Stomach smooth muscle (tissue), 2 donors: ENCODE results near the gene PPP1R2.
"Not testable (repeated sequence)": the region's sequence is repeated elsewhere in the genome, so short reads cannot be mapped to it uniquely, and the experiment has no call there.

Experiments used
- H3K27ac ChIP-seq: one replicate; pipeline ENCODE4 v1.7.0; 2013; ENCODE audit warnings: mild to moderate bottlenecking, low read length, inconsistent platforms
- H3K27me3 ChIP-seq, 2 donors: one replicate each; pipeline ENCODE4 v1.7.0; 2013; ENCODE audit warnings: low read length in 2 of 2; ENCODE audit not compliant: insufficient read depth in 2 of 2, control insufficient read depth in 1 of 2
- H3K36me3 ChIP-seq, 2 donors: one replicate each; pipeline ENCODE4 v1.7.0; 2013; ENCODE audit warnings: low read length in 2 of 2; ENCODE audit not compliant: control insufficient read depth in 2 of 2, insufficient read depth in 2 of 2
- H3K4me1 ChIP-seq: one replicate; pipeline ENCODE4 v1.7.0; 2013; ENCODE audit warnings: low read length; ENCODE audit not compliant: control insufficient read depth, insufficient read depth
- H3K4me3 ChIP-seq, 2 donors: one replicate each; pipeline ENCODE4 v1.7.0; 2013; ENCODE audit warnings: low read length in 2 of 2
- H3K9ac ChIP-seq, 2 donors: one replicate each; pipeline ENCODE4 v1.7.0; 2013; ENCODE audit warnings: low read length in 2 of 2, mild to moderate bottlenecking in 1 of 2
- H3K9me3 ChIP-seq, 2 donors: one replicate each; pipeline ENCODE4 v1.7.0; 2013; ENCODE audit warnings: low read length in 2 of 2; ENCODE audit not compliant: control insufficient read depth in 2 of 2
- donor health status: healthy.
- donor health status: Pancreatic carcinoma.

PPP1R2 gene

GRCh38 chr3:195542698-195543499, at the start of gene PPP1R2:
Gene PPP1R2, minus strand, starts transcription at chr3:195543325. Its CDS starts 300 bp downstream, at chr3:195543025.
- Histone ChIP-seq H3K27me3 (no peaks in the 10 kb centered on the region), H3K4me1 (peaks cover 35% of the 10 kb centered on the region), H3K9ac (peak within 1 kb of the TSS; percentile 81 to 91), H3K36me3 (no peaks in the 10 kb centered on the region), H3K9me3 (no peaks in the 10 kb centered on the region), H3K27ac (peak within 1 kb of the TSS; percentile 87), H3K4me3 (peak within 1 kb of the TSS; percentile 86 to 89)

- Histone ChIP-seq H3K4me3 (no peak overlapping the region), H3K4me1 (peaks cover 3% of the 10 kb centered on the region), H3K36me3 (no peaks in the 10 kb centered on the region), H3K27me3 (peaks cover 5 to 8% of the 10 kb centered on the region in 2 donors), H3K9me3 (peaks cover 0 to 3% of the 10 kb centered on the region in 2 donors), H3K9ac (no peak overlapping the region), H3K27ac (no peak overlapping the region)
Measured at GRCh38 chr3:195591852-195592251, 48.7 kb upstream of the PPP1R2 start.

- Histone ChIP-seq H3K4me3 (no peak overlapping the region), H3K27ac (no peak overlapping the region), H3K9me3 (peaks cover 0 to 3% of the 10 kb centered on the region in 2 donors)
Measured at GRCh38 chr3:195591220-195591619, 48.1 kb upstream of the PPP1R2 start.

GRCh38 chr3:195590381-195590780, 47.3 kb upstream of the PPP1R2 start:
- not testable (repeated sequence) for H3K9ac ChIP-seq, H3K36me3 ChIP-seq, H3K27me3 ChIP-seq, H3K9me3 ChIP-seq, H3K27ac ChIP-seq, H3K4me3 ChIP-seq, H3K4me1 ChIP-seq

More at GRCh38 chr3:195591220-195591619, 48.1 kb upstream of the PPP1R2 start:
- no peak overlapping the region for H3K9ac ChIP-seq
- no peaks in the 10 kb centered on the region for H3K36me3 ChIP-seq
- peaks cover 5 to 8% of the 10 kb centered on the region in 2 donors for H3K27me3 ChIP-seq
- H3K4me1 ChIP-seq = peaks cover 3% of the 10 kb centered on the region

- H3K4me3 ChIP-seq, H3K27ac ChIP-seq, H3K27me3 ChIP-seq, H3K36me3 ChIP-seq, H3K9ac ChIP-seq, H3K9me3 ChIP-seq, H3K4me1 ChIP-seq: not testable (repeated sequence)
Measured at GRCh38 chr3:195589796-195590195, 46.7 kb upstream of the PPP1R2 start.

- Histone ChIP-seq H3K4me1 (peaks cover 5% of the 10 kb centered on the region), H3K36me3 (no peaks in the 10 kb centered on the region), H3K4me3 (no peak overlapping the region), H3K9ac (no peak overlapping the region), H3K9me3 (peaks cover 0 to 3% of the 10 kb centered on the region in 2 donors), H3K27me3 (peaks cover 5 to 8% of the 10 kb centered on the region in 2 donors), H3K27ac (no peak overlapping the region)
Measured at GRCh38 chr3:195587824-195588223, 44.7 kb upstream of the PPP1R2 start.

- Histone ChIP-seq H3K4me1 (peaks cover 5% of the 10 kb centered on the region), H3K36me3 (no peaks in the 10 kb centered on the region), H3K9ac (no peak overlapping the region), H3K9me3 (peaks cover 0 to 3% of the 10 kb centered on the region in 2 donors), H3K27ac (no peak overlapping the region), H3K4me3 (no peak overlapping the region), H3K27me3 (peaks cover 5 to 8% of the 10 kb centered on the region in 2 donors)
Measured at GRCh38 chr3:195587406-195587805, 44.3 kb upstream of the PPP1R2 start.

- Histone ChIP-seq H3K27ac (no peak overlapping the region), H3K4me3 (no peak overlapping the region), H3K36me3 (no peaks in the 10 kb centered on the region)
Measured at GRCh38 chr3:195584543-195584870, 41.4 kb upstream of the PPP1R2 start.

GRCh38 chr3:195583831-195584542, 40.9 kb upstream of the PPP1R2 start, which contains the start of gene APOD:
Gene APOD, minus strand, starts transcription at chr3:195583940. Its CDS starts 4,479 bp downstream, at chr3:195579461.
- peaks cover 9% of the 10 kb centered on the region for H3K4me1 ChIP-seq
- no peak within 1 kb of the TSS for H3K27ac ChIP-seq
- peaks cover 0 to under 1% of the 10 kb centered on the region in 2 donors for H3K9me3 ChIP-seq
- no peak within 1 kb of the TSS for H3K9ac ChIP-seq
- H3K4me3 ChIP-seq = peak within 1 kb of the TSS in 1 of 2 donors; percentile 44
- no peaks in the 10 kb centered on the region for H3K36me3 ChIP-seq
- peaks cover 5 to 8% of the 10 kb centered on the region in 2 donors for H3K27me3 ChIP-seq

More at GRCh38 chr3:195584543-195584870, 41.4 kb upstream of the PPP1R2 start:
- Histone ChIP-seq H3K4me1 (peaks cover 9% of the 10 kb centered on the region), H3K9ac (no peak overlapping the region), H3K27me3 (peaks cover 5 to 8% of the 10 kb centered on the region in 2 donors), H3K9me3 (peaks cover 0 to 3% of the 10 kb centered on the region in 2 donors)

- Histone ChIP-seq H3K4me1 (peaks cover 9% of the 10 kb centered on the region), H3K27me3 (peaks cover 2 to 4% of the 10 kb centered on the region in 2 donors), H3K9me3 (no peaks in the 10 kb centered on the region), H3K9ac (no peak overlapping the region), H3K4me3 (peak overlapping the region in 1 of 2 donors; percentile 35), H3K36me3 (no peaks in the 10 kb centered on the region), H3K27ac (no peak overlapping the region)
Measured at GRCh38 chr3:195582947-195583346, 39.8 kb upstream of the PPP1R2 start.
